ENCODE results near the gene PRDM7.

- TF ChIP-seq CTCF (IDR thresholded peaks at IDR 0.05): no peak
- TF ChIP-seq POLR2A (IDR thresholded peaks at IDR 0.05): no peak
Observed at GRCh38 chr16:90041896-90042473, 35.1 kb downstream of the PRDM7 start.
